ENCODE results near the gene PTPRR. TPM values are rescaled to one million over a fixed set of nuclear protein-coding genes. Genes with fewer than 3 reads are reported as not detected.

The PTPRR gene
- total RNA-seq, 1 experiment from 2014 or later: 0.46 TPM

DNA sequence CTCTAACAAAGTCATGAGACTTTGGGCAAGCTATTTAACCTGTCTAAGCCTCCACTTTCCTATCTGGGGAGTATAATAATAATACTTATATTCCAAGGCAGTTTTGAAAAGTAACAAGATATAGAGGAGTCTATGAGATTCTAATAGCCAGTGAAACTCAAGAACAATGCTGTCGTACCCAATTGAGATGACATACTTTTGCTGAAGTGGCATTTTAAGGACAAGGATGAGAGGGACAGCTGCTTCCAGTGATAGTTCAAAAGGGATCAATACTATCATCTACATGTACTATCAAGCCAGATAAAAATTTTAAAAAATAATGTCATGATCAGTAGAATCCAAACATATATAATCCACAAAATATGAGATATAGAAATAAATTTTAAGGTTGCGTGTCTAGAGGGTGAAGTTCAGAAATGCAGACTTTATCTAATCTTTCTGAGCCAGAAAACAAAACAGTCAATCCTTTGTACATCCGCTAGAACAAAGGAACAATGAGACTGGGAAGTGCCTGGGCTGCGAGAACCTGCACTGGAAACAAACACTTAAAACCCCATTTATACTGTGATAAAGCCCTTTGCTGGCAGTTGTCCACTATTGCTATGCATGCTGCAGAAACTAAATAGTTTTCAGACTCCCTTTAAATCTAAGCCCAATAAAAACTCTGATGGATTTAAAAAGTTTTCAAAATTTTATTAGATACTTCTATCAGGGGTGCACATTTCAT lies 321.9 kb downstream of the PTPRR start (continued):
- TF ChIP-seq ZBTB43 (CRISPR knock-in tag; IDR thresholded peaks at IDR 0.05) (no peak), E2F1 (CRISPR knock-in tag; IDR thresholded peaks at IDR 0.05) (no peak), GABPB1 (CRISPR knock-in tag; IDR thresholded peaks at IDR 0.05) (no peak), HMGA2 (CRISPR knock-in tag; IDR thresholded peaks at IDR 0.05) (no peak), RORB (CRISPR knock-in tag; IDR thresholded peaks at IDR 0.05) (no peak), ZNF138 (CRISPR knock-in tag; conservative IDR thresholded peaks at IDR 0.05) (no peak), E2F5 (CRISPR knock-in tag; IDR thresholded peaks at IDR 0.05) (no peak), CREB1 (CRISPR knock-in tag; IDR thresholded peaks at IDR 0.05) (no peak), NFYB (CRISPR knock-in tag; conservative IDR thresholded peaks at IDR 0.05; ENCODE audit: low read depth) (no peak), USF2 (CRISPR knock-in tag; IDR thresholded peaks at IDR 0.05) (no peak), TEAD1 (CRISPR knock-in tag; IDR thresholded peaks at IDR 0.05) (no peak), CTCF (IDR thresholded peaks at IDR 0.05) (no peak), ZMAT4 (CRISPR knock-in tag; IDR thresholded peaks at IDR 0.05) (no peak)
- TF ChIP-seq, protein P1, sequence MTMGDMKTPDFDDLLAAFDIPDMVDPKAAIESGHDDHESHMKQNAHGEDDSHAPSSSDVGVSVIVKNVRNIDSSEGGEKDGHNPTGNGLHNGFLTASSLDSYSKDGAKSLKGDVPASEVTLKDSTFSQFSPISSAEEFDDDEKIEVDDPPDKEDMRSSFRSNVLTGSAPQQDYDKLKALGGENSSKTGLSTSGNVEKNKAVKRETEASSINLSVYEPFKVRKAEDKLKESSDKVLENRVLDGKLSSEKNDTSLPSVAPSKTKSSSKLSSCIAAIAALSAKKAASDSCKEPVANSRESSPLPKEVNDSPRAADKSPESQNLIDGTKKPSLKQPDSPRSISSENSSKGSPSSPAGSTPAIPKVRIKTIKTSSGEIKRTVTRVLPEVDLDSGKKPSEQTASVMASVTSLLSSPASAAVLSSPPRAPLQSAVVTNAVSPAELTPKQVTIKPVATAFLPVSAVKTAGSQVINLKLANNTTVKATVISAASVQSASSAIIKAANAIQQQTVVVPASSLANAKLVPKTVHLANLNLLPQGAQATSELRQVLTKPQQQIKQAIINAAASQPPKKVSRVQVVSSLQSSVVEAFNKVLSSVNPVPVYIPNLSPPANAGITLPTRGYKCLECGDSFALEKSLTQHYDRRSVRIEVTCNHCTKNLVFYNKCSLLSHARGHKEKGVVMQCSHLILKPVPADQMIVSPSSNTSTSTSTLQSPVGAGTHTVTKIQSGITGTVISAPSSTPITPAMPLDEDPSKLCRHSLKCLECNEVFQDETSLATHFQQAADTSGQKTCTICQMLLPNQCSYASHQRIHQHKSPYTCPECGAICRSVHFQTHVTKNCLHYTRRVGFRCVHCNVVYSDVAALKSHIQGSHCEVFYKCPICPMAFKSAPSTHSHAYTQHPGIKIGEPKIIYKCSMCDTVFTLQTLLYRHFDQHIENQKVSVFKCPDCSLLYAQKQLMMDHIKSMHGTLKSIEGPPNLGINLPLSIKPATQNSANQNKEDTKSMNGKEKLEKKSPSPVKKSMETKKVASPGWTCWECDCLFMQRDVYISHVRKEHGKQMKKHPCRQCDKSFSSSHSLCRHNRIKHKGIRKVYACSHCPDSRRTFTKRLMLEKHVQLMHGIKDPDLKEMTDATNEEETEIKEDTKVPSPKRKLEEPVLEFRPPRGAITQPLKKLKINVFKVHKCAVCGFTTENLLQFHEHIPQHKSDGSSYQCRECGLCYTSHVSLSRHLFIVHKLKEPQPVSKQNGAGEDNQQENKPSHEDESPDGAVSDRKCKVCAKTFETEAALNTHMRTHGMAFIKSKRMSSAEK (CRISPR knock-in tag; IDR thresholded peaks at IDR 0.05; ENCODE audit: borderline replicate concordance): no peak
- TF ChIP-seq, protein P2, sequence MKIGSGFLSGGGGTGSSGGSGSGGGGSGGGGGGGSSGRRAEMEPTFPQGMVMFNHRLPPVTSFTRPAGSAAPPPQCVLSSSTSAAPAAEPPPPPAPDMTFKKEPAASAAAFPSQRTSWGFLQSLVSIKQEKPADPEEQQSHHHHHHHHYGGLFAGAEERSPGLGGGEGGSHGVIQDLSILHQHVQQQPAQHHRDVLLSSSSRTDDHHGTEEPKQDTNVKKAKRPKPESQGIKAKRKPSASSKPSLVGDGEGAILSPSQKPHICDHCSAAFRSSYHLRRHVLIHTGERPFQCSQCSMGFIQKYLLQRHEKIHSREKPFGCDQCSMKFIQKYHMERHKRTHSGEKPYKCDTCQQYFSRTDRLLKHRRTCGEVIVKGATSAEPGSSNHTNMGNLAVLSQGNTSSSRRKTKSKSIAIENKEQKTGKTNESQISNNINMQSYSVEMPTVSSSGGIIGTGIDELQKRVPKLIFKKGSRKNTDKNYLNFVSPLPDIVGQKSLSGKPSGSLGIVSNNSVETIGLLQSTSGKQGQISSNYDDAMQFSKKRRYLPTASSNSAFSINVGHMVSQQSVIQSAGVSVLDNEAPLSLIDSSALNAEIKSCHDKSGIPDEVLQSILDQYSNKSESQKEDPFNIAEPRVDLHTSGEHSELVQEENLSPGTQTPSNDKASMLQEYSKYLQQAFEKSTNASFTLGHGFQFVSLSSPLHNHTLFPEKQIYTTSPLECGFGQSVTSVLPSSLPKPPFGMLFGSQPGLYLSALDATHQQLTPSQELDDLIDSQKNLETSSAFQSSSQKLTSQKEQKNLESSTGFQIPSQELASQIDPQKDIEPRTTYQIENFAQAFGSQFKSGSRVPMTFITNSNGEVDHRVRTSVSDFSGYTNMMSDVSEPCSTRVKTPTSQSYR (CRISPR knock-in tag; IDR thresholded peaks at IDR 0.05): no peak

Data from WTC11 (cell line).